Sigmoid colon (tissue), 7 donors: ENCODE data around the gene ZNF132. TPM values are rescaled to one million over a fixed set of nuclear protein-coding genes. Genes with fewer than 3 reads are reported as not detected.
A peak's percentile ranks its signal among the peaks of the same experiment; 100 is the strongest.
"Not testable (repeated sequence)": the region's sequence is repeated elsewhere in the genome, so short reads cannot be mapped to it uniquely, and the experiment has no call there.

Experiments
- DNase-seq: peaks from one replicate; pipeline ENCODE4 v3.0.0-alpha.2; 2019
- H3K27ac ChIP-seq, 4 donors: fragments of 200-600 bp; sonication (generic); one replicate each; pipeline ENCODE4 v1.5.1; 2016 to 2019; ENCODE audit warnings: mild to moderate bottlenecking in 1 of 4
- H3K27me3 ChIP-seq, 3 donors: fragments of 200-600 bp; sonication (generic); one replicate each; pipeline ENCODE4 v1.5.1; 2019; ENCODE audit warnings: mild to moderate bottlenecking in 1 of 3
- H3K36me3 ChIP-seq, 4 donors: fragments of 200-600 bp; sonication (generic); one replicate each; pipeline ENCODE4 v1.5.1; 2016 to 2019
- H3K4me1 ChIP-seq, 4 donors: fragments of 200-600 bp; sonication (generic); one replicate each; pipeline ENCODE4 v1.5.1; 2017 to 2019
- H3K4me3 ChIP-seq, 4 donors: fragments of 200-600 bp; sonication (generic); one replicate each; pipeline ENCODE4 v1.5.1; 2017 to 2019; ENCODE audit warnings: mild to moderate bottlenecking in 2 of 4, moderate library complexity in 1 of 4
- H3K9me3 ChIP-seq, 4 donors: fragments of 200-600 bp in 3 of 4; sonication (generic) in 3 of 4; one replicate each; pipeline versions ENCODE4 v1.5.1 to v1.6.1; 2013 to 2019
- EP300 ChIP-seq, 4 donors: sonication (generic); formaldehyde crosslinking; IDR thresholded peaks; one replicate each; pipeline ENCODE4 v1.6.1; 2017; ENCODE audit warnings: antibody characterized with exemption in 4 of 4
- POLR2A ChIP-seq, 2 donors: fragments of 450-650 bp; IDR thresholded peaks; one replicate each; pipeline ENCODE4 v1.6.1; 2016; ENCODE audit warnings: antibody characterized with exemption in 2 of 2, mild to moderate bottlenecking in 2 of 2, moderate library complexity in 2 of 2
- POLR2AphosphoS5 ChIP-seq, 4 donors: sonication (generic); formaldehyde crosslinking; IDR thresholded peaks; one replicate each; pipeline ENCODE4 v1.6.1; 2017; ENCODE audit warnings: antibody characterized with exemption in 4 of 4
- WGBS, 2 donors: extraction: QIAGEN DNeasy Blood & Tissue Kit; methylation state at CpG; one replicate each; pipeline ENCODE4 v1.1.7; 2013; 5-methylcytosine and 5-hydroxymethylcytosine counted together
- intact Hi-C: fragments of 100-400 bp; cut with DNase I; formaldehyde crosslinking; loops from one replicate; pipeline ENCODE4 v1.15.1; 2023
- polyA plus RNA-seq, 3 donors: library from polyadenylated mRNA; stranded (reverse); fragments of 200-250 nt; gene quantifications; one replicate each; pipeline ENCODE4 v1.2.3, GENCODE V29; 2013
- total RNA-seq, 4 donors: library from RNA; depleted of rRNA; stranded (reverse); fragments of >200 nt; gene quantifications; one replicate each; pipeline ENCODE4 v1.1.0, GENCODE V29; 2016
- TF ChIP-seq, protein P1 (sequence below), 4 experiments: fragments of 450-650 bp in 3 of 4; fragments of 200-600 bp in 1 of 4; IDR thresholded peaks; one replicate each; pipeline ENCODE4 v1.5.1; 2016 to 2019; ENCODE audit warnings: antibody characterized with exemption in 4 of 4, mild to moderate bottlenecking in 3 of 4, moderate library complexity in 2 of 4
- donor health status: healthy with polysubstance abuse.
- donor health status: Bipolar disorder and iron deficiency.
- donor health status: healthy.

The ZNF132 gene
- total and polyA plus RNA-seq, 7 donors = 0.60 to 12.2 (median 5.7) TPM; not detected in 1

- H3K4me3 ChIP-seq = peak overlapping the region in 3 of 4 donors; percentile 65 to 93 (median 76)
Measured at GRCh38 chr19:58406818-58407657, 32.9 kb downstream of the ZNF132 start.

GRCh38 chr19:58403920-58404478, 36.0 kb downstream of the ZNF132 start:
- H3K27me3 ChIP-seq, H3K36me3 ChIP-seq, H3K27ac ChIP-seq, H3K9me3 ChIP-seq, H3K4me3 ChIP-seq, intact Hi-C loops: not testable (repeated sequence)
- peak; percentile 39 for DNase-seq
- WGBS, 2 donors = 62 to 74% methylated on average over 5 of the region's 5 CpGs
- peaks cover 0 to 36% (median 27%) of the 10 kb centered on the region in 4 donors for H3K4me1 ChIP-seq

More at GRCh38 chr19:58406818-58407657, 32.9 kb downstream of the ZNF132 start:
- H3K9me3 ChIP-seq = no peaks in the 10 kb centered on the region
- peak overlapping the region in 3 of 4 donors; percentile 87 to 91 (median 91) for H3K27ac ChIP-seq
- H3K27me3 ChIP-seq = no peaks in the 10 kb centered on the region
- peak; percentile 35 for DNase-seq
- H3K4me1 ChIP-seq = peaks cover 0 to 28% (median 23%) of the 10 kb centered on the region in 4 donors
- H3K36me3 ChIP-seq = no peaks in the 10 kb centered on the region
- no peak for TF ChIP-seq POLR2A (IDR thresholded peaks at IDR 0.05)
- TF ChIP-seq, protein P1, sequence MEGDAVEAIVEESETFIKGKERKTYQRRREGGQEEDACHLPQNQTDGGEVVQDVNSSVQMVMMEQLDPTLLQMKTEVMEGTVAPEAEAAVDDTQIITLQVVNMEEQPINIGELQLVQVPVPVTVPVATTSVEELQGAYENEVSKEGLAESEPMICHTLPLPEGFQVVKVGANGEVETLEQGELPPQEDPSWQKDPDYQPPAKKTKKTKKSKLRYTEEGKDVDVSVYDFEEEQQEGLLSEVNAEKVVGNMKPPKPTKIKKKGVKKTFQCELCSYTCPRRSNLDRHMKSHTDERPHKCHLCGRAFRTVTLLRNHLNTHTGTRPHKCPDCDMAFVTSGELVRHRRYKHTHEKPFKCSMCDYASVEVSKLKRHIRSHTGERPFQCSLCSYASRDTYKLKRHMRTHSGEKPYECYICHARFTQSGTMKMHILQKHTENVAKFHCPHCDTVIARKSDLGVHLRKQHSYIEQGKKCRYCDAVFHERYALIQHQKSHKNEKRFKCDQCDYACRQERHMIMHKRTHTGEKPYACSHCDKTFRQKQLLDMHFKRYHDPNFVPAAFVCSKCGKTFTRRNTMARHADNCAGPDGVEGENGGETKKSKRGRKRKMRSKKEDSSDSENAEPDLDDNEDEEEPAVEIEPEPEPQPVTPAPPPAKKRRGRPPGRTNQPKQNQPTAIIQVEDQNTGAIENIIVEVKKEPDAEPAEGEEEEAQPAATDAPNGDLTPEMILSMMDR (IDR thresholded peaks at IDR 0.05) = peak in 2 of 4 experiments; percentile 12 to 31
- intact Hi-C loops = no loop called here
- 77 to 78% methylated on average over 10 of the region's 10 CpGs for WGBS, 2 donors

DNA sequence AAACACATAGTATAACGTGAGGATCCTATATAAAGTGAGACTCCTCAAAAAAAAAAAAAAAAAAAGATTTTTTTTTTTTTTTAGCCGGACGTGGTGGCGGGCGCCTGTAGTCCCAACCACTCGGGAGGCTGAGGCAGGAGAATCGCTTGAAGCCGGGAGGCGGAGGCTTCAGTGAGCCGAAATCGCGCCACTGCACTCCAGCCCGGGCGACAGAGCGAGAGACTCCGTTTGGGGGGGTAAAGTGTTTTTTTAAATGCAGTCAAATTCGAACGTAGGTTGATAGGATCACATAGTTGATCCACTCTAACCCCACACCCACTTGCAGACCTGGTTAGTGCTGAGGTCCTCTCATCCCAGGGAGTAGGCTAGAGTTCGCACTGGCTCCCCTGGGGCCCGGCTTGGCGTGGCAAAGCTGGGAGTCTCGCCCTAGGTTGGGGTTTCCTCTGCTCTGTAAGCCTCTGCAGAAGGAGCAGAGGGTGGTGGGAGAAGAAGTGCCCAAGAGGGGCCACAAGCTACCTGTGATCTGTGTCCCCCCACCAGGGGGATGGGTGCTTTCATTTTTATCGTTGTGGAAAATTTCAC, 38.0 kb downstream of the ZNF132 start:
- WGBS, 2 donors = 30 to 31% methylated on average over 23 of the region's 23 CpGs
- intact Hi-C loops = loop anchor here (1.0 to 2.0 kb wide), 2 partner anchors 15 to 39 kb away; partner anchors contain the start of genes RPS5 and ZNF497
- H3K27ac ChIP-seq = peak overlapping the region; percentile 76 to 82 (median 78)

GRCh38 chr19:58400916-58401839, 38.8 kb downstream of the ZNF132 start:
- 2 to 3% methylated on average over 80 of the region's 80 CpGs for WGBS, 2 donors
- Histone ChIP-seq H3K27me3 (peaks cover 9 to 20% (median 15%) of the 10 kb centered on the region in 3 donors), H3K9me3 (no peaks in the 10 kb centered on the region), H3K4me3 (peak overlapping the region; percentile 47 to 66 (median 58)), H3K4me1 (peaks cover 0 to 24% (median 21%) of the 10 kb centered on the region in 4 donors), H3K27ac (peak overlapping the region; percentile 76 to 82 (median 78)), H3K36me3 (no peaks in the 10 kb centered on the region)
- DNase-seq = peak; percentile 100
- intact Hi-C loops = loop anchor here (1.0 to 2.0 kb wide), 2 partner anchors 14 to 38 kb away; partner anchors contain the start of genes RPS5 and ZNF497
- TF ChIP-seq, protein P1 (IDR thresholded peaks at IDR 0.05) = no peak
- TF ChIP-seq POLR2A (IDR thresholded peaks at IDR 0.05) (peak in 1 of 2 donors; percentile 48), EP300 (IDR thresholded peaks at IDR 0.05) (no peak), POLR2AphosphoS5 (IDR thresholded peaks at IDR 0.05) (peak; percentile 66 to 87 (median 76))

More for the DNA sequence above, 38.0 kb downstream of the ZNF132 start:
- Histone ChIP-seq H3K4me3 (peak overlapping the region; percentile 45 to 66 (median 58)), H3K36me3 (no peaks in the 10 kb centered on the region), H3K4me1 (peaks cover 0 to 23% (median 18%) of the 10 kb centered on the region in 4 donors), H3K9me3 (no peaks in the 10 kb centered on the region), H3K27me3 (peaks cover 5 to 13% (median 10%) of the 10 kb centered on the region in 3 donors)
- peak; percentile 50 for DNase-seq
- TF ChIP-seq EP300 (IDR thresholded peaks at IDR 0.05) (no peak), POLR2AphosphoS5 (IDR thresholded peaks at IDR 0.05) (no peak)
- TF ChIP-seq, protein P1 (IDR thresholded peaks at IDR 0.05) = no peak
